Liver (tissue), 9 donors: Measurements from ENCODE around the gene PLXNA2. TPM values are rescaled to one million over a fixed set of nuclear protein-coding genes. Genes with fewer than 3 reads are reported as not detected.

ENCODE experiments used
- DNase-seq: peaks from one replicate; pipeline ENCODE4 v3.0.0-alpha.2; 2017; ENCODE audit warnings: low spot score
- H3K27ac ChIP-seq, 2 donors: one replicate each; pipeline ENCODE4 v1.7.0; 2013; ENCODE audit warnings: inconsistent platforms in 2 of 2, low read length in 2 of 2, control low read depth in 1 of 2, low read depth in 1 of 2, mild to moderate bottlenecking in 1 of 2
- H3K27me3 ChIP-seq, 4 donors: one replicate each; pipeline versions ENCODE4 v1.6.1 to v1.7.0; 2013; ENCODE audit warnings: low read length in 3 of 4, inconsistent platforms in 1 of 4, mild to moderate bottlenecking in 1 of 4, moderate library complexity in 1 of 4; ENCODE audit not compliant: control insufficient read depth in 4 of 4, insufficient read depth in 4 of 4
- H3K36me3 ChIP-seq, 4 donors: one replicate each; pipeline versions ENCODE4 v1.6.1 to v1.7.0; 2013; ENCODE audit warnings: low read length in 3 of 4, mild to moderate bottlenecking in 3 of 4, low read depth in 1 of 4, moderate library complexity in 1 of 4; ENCODE audit not compliant: control insufficient read depth in 4 of 4, insufficient read depth in 3 of 4
- H3K4me1 ChIP-seq, 4 donors: one replicate each; pipeline versions ENCODE4 v1.6.1 to v1.7.0; 2013; ENCODE audit warnings: low read length in 3 of 4, mild to moderate bottlenecking in 3 of 4, moderate library complexity in 1 of 4; ENCODE audit not compliant: control insufficient read depth in 4 of 4, insufficient read depth in 4 of 4
- H3K4me3 ChIP-seq, 3 donors: one replicate each; pipeline versions ENCODE4 v1.6.1 to v1.7.0; 2013; ENCODE audit warnings: low read length in 3 of 3, control low read depth in 1 of 3, low read depth in 1 of 3, mild to moderate bottlenecking in 1 of 3
- H3K9ac ChIP-seq, 2 donors: one replicate each; pipeline ENCODE4 v1.7.0; 2013; ENCODE audit warnings: low read length in 2 of 2, mild to moderate bottlenecking in 2 of 2, moderate library complexity in 2 of 2, control low read depth in 1 of 2, low read depth in 1 of 2
- H3K9me3 ChIP-seq, 4 donors: one replicate each; pipeline versions ENCODE4 v1.6.1 to v1.7.0; 2013; ENCODE audit warnings: low read length in 3 of 4; ENCODE audit not compliant: control insufficient read depth in 4 of 4
- ATF3 ChIP-seq: IDR thresholded peaks from 2 replicates; pipeline ENCODE4 v1.6.1; 2016; ENCODE audit warnings: antibody characterized with exemption
- EGR1 ChIP-seq, 2 donors: IDR thresholded peaks; 2 replicates each; pipeline ENCODE4 v1.6.1; 2016 to 2018; ENCODE audit warnings: antibody characterized with exemption in 2 of 2, low read depth in 2 of 2
- FOXA2 ChIP-seq: IDR thresholded peaks from 2 replicates; pipeline ENCODE4 v1.6.1; 2016; ENCODE audit warnings: antibody characterized with exemption
- GABPA ChIP-seq, 2 donors: IDR thresholded peaks in 1 of 2; conservative IDR thresholded peaks in 1 of 2; 2 replicates each; pipeline ENCODE4 v1.6.1; 2016; ENCODE audit warnings: antibody characterized with exemption in 2 of 2, mild to moderate bottlenecking in 1 of 2, moderate library complexity in 1 of 2
- HNF4A ChIP-seq, 2 donors: conservative IDR thresholded peaks; 2 replicates each; pipeline ENCODE4 v1.6.1; 2016; ENCODE audit warnings: antibody characterized with exemption in 2 of 2, mild to moderate bottlenecking in 2 of 2
- JUND ChIP-seq, 2 donors: IDR thresholded peaks; 2 replicates each; pipeline ENCODE4 v1.6.1; 2016; ENCODE audit warnings: antibody characterized with exemption in 2 of 2
- NR2F2 ChIP-seq: IDR thresholded peaks from 2 replicates; pipeline ENCODE4 v1.6.1; 2016; ENCODE audit warnings: antibody characterized with exemption
- RAD21 ChIP-seq, 2 donors: IDR thresholded peaks; 2 replicates each; pipeline ENCODE4 v1.6.1; 2016; ENCODE audit warnings: antibody characterized with exemption in 2 of 2, mild to moderate bottlenecking in 2 of 2
- RXRA ChIP-seq, 2 donors: IDR thresholded peaks; 2 replicates each; pipeline ENCODE4 v1.6.1; 2017 to 2018; ENCODE audit warnings: antibody characterized with exemption in 2 of 2, mild to moderate bottlenecking in 1 of 2
- SP1 ChIP-seq: IDR thresholded peaks from 2 replicates; pipeline ENCODE4 v1.6.1; 2018; ENCODE audit warnings: antibody characterized with exemption, mild to moderate bottlenecking
- YY1 ChIP-seq: IDR thresholded peaks from 2 replicates; pipeline ENCODE4 v1.6.1; 2016; ENCODE audit warnings: antibody characterized with exemption, mild to moderate bottlenecking
- ZBTB33 ChIP-seq: IDR thresholded peaks from 2 replicates; pipeline ENCODE4 v1.6.1; 2016; ENCODE audit warnings: antibody characterized with exemption
- WGBS: extraction: QIAGEN DNeasy Blood & Tissue Kit; methylation state at CpG from one replicate; pipeline ENCODE4 v1.1.7; 2013; 5-methylcytosine and 5-hydroxymethylcytosine counted together
- polyA plus RNA-seq, 2 donors: library from polyadenylated mRNA; stranded (reverse) in 1 of 2; unstranded in 1 of 2; fragments of 200-250 nt in 1 of 2; fragments of >200 nt in 1 of 2; fragmentation: Nextera tagmentation in 1 of 2; extraction: Ambion mirVana in 1 of 2; gene quantifications; one replicate each; pipeline versions ENCODE4 v1.2.1 to v1.2.3, GENCODE V29; 2013 to 2015
- total RNA-seq, 2 donors: library from RNA; depleted of rRNA; stranded (reverse); fragments of >200 nt; gene quantifications; one replicate each; pipeline ENCODE4 v1.2.3, GENCODE V29; 2014
- TF ChIP-seq, protein P1 (sequence below): IDR thresholded peaks from 2 replicates; pipeline ENCODE4 v1.6.1; 2016; ENCODE audit warnings: antibody characterized with exemption, mild to moderate bottlenecking
- TF ChIP-seq, protein P2 (sequence below): fragments of 150-350 bp; IDR thresholded peaks from 2 replicates; pipeline ENCODE4 v1.5.1; 2017; ENCODE audit warnings: improper control_type of control experiment, low read depth, low read length; ENCODE audit not compliant: missing input control
- donor health status: healthy.
- donor health status: healthy.
- donor health status: healthy.
- donor health status: healthy.
- donor health status: healthy.

PLXNA2 gene
- total and polyA plus RNA-seq, 4 donors, result 1.8 to 9.2 (median 2.8) TPM

DNA sequence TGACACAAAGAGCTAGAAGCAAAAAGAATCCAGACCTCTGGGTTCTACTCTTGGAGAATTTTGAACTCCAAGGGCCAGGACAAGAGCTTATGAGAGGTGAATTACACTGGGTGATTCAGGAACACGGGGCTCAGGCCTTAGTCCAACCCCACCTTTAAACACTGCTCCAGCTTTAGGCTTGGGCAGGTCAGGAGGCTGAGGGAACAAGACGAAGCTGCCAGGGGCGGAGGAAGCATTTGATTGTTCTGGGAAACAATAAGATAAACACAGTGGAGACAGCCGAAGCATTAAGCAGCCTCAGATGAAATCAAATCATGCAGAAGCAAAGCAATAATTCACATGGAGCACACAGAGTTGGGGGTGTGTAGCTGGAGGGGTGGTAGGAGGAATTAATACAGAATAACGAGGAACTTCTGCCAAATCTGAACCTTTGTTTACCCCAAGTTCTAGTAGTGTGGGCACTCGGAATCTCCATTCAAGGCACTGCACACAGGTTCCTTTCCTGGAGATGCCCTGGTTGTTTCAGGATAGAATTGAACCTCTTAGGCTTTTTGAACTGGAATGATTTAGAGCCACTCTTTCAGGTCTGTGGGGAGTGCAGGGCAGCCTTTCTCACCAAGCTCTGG lies 93.2 kb downstream of the PLXNA2 start:
- H3K36me3 ChIP-seq, result no peaks in the 10 kb centered on the region
- DNase-seq, result no peak
- H3K4me1 ChIP-seq, result peaks cover 0 to 14% (median 6%) of the 10 kb centered on the region in 4 donors
- H3K27me3 ChIP-seq, result no peaks in the 10 kb centered on the region
- no peak overlapping the region for H3K27ac ChIP-seq
- no peaks in the 10 kb centered on the region for H3K9me3 ChIP-seq
- H3K9ac ChIP-seq, result no peak overlapping the region
- WGBS, result 75% methylated on average over 6 of the region's 6 CpGs
- no peak overlapping the region for H3K4me3 ChIP-seq
- TF ChIP-seq, protein P1, sequence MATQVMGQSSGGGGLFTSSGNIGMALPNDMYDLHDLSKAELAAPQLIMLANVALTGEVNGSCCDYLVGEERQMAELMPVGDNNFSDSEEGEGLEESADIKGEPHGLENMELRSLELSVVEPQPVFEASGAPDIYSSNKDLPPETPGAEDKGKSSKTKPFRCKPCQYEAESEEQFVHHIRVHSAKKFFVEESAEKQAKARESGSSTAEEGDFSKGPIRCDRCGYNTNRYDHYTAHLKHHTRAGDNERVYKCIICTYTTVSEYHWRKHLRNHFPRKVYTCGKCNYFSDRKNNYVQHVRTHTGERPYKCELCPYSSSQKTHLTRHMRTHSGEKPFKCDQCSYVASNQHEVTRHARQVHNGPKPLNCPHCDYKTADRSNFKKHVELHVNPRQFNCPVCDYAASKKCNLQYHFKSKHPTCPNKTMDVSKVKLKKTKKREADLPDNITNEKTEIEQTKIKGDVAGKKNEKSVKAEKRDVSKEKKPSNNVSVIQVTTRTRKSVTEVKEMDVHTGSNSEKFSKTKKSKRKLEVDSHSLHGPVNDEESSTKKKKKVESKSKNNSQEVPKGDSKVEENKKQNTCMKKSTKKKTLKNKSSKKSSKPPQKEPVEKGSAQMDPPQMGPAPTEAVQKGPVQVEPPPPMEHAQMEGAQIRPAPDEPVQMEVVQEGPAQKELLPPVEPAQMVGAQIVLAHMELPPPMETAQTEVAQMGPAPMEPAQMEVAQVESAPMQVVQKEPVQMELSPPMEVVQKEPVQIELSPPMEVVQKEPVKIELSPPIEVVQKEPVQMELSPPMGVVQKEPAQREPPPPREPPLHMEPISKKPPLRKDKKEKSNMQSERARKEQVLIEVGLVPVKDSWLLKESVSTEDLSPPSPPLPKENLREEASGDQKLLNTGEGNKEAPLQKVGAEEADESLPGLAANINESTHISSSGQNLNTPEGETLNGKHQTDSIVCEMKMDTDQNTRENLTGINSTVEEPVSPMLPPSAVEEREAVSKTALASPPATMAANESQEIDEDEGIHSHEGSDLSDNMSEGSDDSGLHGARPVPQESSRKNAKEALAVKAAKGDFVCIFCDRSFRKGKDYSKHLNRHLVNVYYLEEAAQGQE, result no peak
- TF ChIP-seq GABPA (IDR thresholded peaks at IDR 0.05 in 1 of 2, conservative IDR thresholded peaks at IDR 0.05 in 1 of 2), result no peak

DNA sequence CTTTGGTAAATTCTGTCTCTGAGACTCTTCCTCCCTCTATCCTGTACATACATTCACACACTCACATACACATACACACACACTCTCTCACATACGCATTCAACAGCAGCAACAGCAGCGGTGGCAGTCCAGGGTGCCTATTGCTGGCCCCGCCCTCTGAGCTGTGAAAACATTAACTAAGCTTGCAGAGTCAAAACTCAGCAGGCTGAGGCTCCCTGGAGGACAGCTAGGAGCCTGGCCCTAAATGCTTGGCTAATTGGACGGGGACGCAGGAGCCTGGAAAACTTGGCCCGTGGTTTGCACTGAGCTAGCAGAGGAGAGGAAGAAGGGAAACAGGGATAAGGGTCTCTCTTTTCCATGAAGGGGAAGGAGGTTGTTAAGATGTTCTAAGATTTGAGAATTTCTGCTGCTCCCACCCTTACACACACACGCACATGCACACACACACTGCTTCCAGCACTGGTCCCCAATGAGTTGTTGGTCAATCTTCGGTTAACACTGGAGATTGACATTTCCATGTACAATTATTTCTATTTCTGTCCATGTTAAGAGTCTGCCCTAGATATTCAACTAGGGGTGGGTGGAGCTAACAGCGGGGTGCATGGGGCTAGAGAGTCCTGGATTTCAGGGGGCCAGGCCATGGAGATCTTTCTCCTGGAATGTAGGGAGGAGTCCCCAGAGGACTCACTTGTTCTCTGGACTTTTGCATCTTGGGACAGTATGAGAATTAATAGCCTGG lies 94.2 kb downstream of the PLXNA2 start:
- H3K27me3 ChIP-seq, result no peaks in the 10 kb centered on the region
- peak; percentile 21 to 24 for TF ChIP-seq RXRA (IDR thresholded peaks at IDR 0.05)
- peak; percentile 48 to 53 for TF ChIP-seq HNF4A (conservative IDR thresholded peaks at IDR 0.05)
- TF ChIP-seq NR2F2, result no peak
- peak in 1 of 2 donors; percentile 19 for TF ChIP-seq JUND (IDR thresholded peaks at IDR 0.05)
- no peak for TF ChIP-seq FOXA2
- TF ChIP-seq SP1, result peak; percentile 45
- TF ChIP-seq RAD21 (IDR thresholded peaks at IDR 0.05), result peak; percentile 54 to 72
- TF ChIP-seq YY1, result no peak
- TF ChIP-seq EGR1 (IDR thresholded peaks at IDR 0.05; ENCODE audit: low read depth in 2 of 2), result no peak
- H3K36me3 ChIP-seq, result no peaks in the 10 kb centered on the region
- WGBS, result 39% methylated on average over 9 of the region's 9 CpGs
- H3K4me1 ChIP-seq, result peaks cover 0 to 14% (median 6%) of the 10 kb centered on the region in 4 donors
- peak; percentile 49 for DNase-seq
- no peak overlapping the region for H3K4me3 ChIP-seq
- no peaks in the 10 kb centered on the region for H3K9me3 ChIP-seq
- no peak overlapping the region for H3K27ac ChIP-seq
- no peak overlapping the region for H3K9ac ChIP-seq

DNA sequence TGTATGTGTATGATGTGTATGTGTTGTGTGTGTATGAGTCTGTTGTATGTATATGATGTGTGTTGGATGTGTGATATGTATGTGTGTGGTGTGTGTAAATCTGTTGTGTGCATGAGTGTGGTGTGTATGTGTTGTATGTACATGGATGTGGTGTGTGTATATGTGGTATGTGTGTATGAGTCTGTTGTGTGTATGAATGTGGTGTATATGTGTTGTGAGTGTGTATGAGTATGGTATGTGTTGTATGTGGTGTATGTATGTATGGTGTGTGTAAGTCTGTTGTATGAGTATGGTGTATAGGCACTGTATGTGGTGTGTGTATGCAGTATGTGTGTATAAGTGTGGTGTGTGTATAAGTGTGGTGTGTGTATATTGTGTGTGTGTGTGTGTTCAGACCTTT lies 95.0 kb downstream of the PLXNA2 start:
- TF ChIP-seq GABPA (IDR thresholded peaks at IDR 0.05 in 1 of 2, conservative IDR thresholded peaks at IDR 0.05 in 1 of 2) (no peak), ATF3 (no peak), ZBTB33 (no peak), HNF4A (conservative IDR thresholded peaks at IDR 0.05) (no peak), RXRA (IDR thresholded peaks at IDR 0.05) (no peak), YY1 (no peak), EGR1 (IDR thresholded peaks at IDR 0.05; ENCODE audit: low read depth in 2 of 2) (no peak)
- TF ChIP-seq, protein P2, sequence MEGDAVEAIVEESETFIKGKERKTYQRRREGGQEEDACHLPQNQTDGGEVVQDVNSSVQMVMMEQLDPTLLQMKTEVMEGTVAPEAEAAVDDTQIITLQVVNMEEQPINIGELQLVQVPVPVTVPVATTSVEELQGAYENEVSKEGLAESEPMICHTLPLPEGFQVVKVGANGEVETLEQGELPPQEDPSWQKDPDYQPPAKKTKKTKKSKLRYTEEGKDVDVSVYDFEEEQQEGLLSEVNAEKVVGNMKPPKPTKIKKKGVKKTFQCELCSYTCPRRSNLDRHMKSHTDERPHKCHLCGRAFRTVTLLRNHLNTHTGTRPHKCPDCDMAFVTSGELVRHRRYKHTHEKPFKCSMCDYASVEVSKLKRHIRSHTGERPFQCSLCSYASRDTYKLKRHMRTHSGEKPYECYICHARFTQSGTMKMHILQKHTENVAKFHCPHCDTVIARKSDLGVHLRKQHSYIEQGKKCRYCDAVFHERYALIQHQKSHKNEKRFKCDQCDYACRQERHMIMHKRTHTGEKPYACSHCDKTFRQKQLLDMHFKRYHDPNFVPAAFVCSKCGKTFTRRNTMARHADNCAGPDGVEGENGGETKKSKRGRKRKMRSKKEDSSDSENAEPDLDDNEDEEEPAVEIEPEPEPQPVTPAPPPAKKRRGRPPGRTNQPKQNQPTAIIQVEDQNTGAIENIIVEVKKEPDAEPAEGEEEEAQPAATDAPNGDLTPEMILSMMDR, result no peak
- Histone ChIP-seq H3K36me3 (no peaks in the 10 kb centered on the region), H3K9ac (no peak overlapping the region), H3K4me1 (peaks cover 0 to 14% (median 6%) of the 10 kb centered on the region in 4 donors), H3K27ac (no peak overlapping the region), H3K27me3 (no peaks in the 10 kb centered on the region), H3K9me3 (no peaks in the 10 kb centered on the region), H3K4me3 (no peak overlapping the region)
- no peak for DNase-seq
